Sigmoid colon (tissue), 7 donors: ENCODE results near the gene LHX8. TPM values are rescaled to one million over a fixed set of nuclear protein-coding genes. Genes with fewer than 3 reads are reported as not detected.

ENCODE experiments used
- DNase-seq: peaks from one replicate; pipeline ENCODE4 v3.0.0-alpha.2; 2019
- H3K27ac ChIP-seq, 4 donors: fragments of 200-600 bp; sonication (generic); one replicate each; pipeline ENCODE4 v1.5.1; 2016 to 2019; ENCODE audit warnings: mild to moderate bottlenecking in 1 of 4
- H3K27me3 ChIP-seq, 3 donors: fragments of 200-600 bp; sonication (generic); one replicate each; pipeline ENCODE4 v1.5.1; 2019; ENCODE audit warnings: mild to moderate bottlenecking in 1 of 3
- H3K36me3 ChIP-seq, 4 donors: fragments of 200-600 bp; sonication (generic); one replicate each; pipeline ENCODE4 v1.5.1; 2016 to 2019
- H3K4me1 ChIP-seq, 4 donors: fragments of 200-600 bp; sonication (generic); one replicate each; pipeline ENCODE4 v1.5.1; 2017 to 2019
- H3K4me3 ChIP-seq, 4 donors: fragments of 200-600 bp; sonication (generic); one replicate each; pipeline ENCODE4 v1.5.1; 2017 to 2019; ENCODE audit warnings: mild to moderate bottlenecking in 2 of 4, moderate library complexity in 1 of 4
- H3K9me3 ChIP-seq, 4 donors: fragments of 200-600 bp in 3 of 4; sonication (generic) in 3 of 4; one replicate each; pipeline versions ENCODE4 v1.5.1 to v1.6.1; 2013 to 2019
- CTCF ChIP-seq, 4 experiments: fragments of 450-650 bp in 3 of 4; fragments of 200-600 bp in 1 of 4; IDR thresholded peaks; one replicate each; pipeline ENCODE4 v1.5.1; 2016 to 2019; ENCODE audit warnings: antibody characterized with exemption in 4 of 4, mild to moderate bottlenecking in 3 of 4, moderate library complexity in 2 of 4
- EP300 ChIP-seq, 4 donors: sonication (generic); formaldehyde crosslinking; IDR thresholded peaks; one replicate each; pipeline ENCODE4 v1.6.1; 2017; ENCODE audit warnings: antibody characterized with exemption in 4 of 4
- POLR2A ChIP-seq, 2 donors: fragments of 450-650 bp; IDR thresholded peaks; one replicate each; pipeline ENCODE4 v1.6.1; 2016; ENCODE audit warnings: antibody characterized with exemption in 2 of 2, mild to moderate bottlenecking in 2 of 2, moderate library complexity in 2 of 2
- POLR2AphosphoS5 ChIP-seq, 4 donors: sonication (generic); formaldehyde crosslinking; IDR thresholded peaks; one replicate each; pipeline ENCODE4 v1.6.1; 2017; ENCODE audit warnings: antibody characterized with exemption in 4 of 4
- whole genome bisulfite sequencing, 2 donors: extraction: QIAGEN DNeasy Blood & Tissue Kit; methylation state at CpG; one replicate each; pipeline ENCODE4 v1.1.7; 2013; 5-methylcytosine and 5-hydroxymethylcytosine counted together
- intact Hi-C: fragments of 100-400 bp; cut with DNase I; formaldehyde crosslinking; loops from one replicate; pipeline ENCODE4 v1.15.1; 2023
- polyA plus RNA-seq, 3 donors: library from polyadenylated mRNA; stranded (reverse); fragments of 200-250 nt; gene quantifications; one replicate each; pipeline ENCODE4 v1.2.3, GENCODE V29; 2013
- total RNA-seq, 4 donors: library from RNA; depleted of rRNA; stranded (reverse); fragments of >200 nt; gene quantifications; one replicate each; pipeline ENCODE4 v1.1.0, GENCODE V29; 2016
- donor health status: healthy with polysubstance abuse.
- donor health status: Bipolar disorder and iron deficiency.
- donor health status: healthy.

LHX8 gene
- total and polyA plus RNA-seq, 7 donors = not detected

GRCh38 chr1:75165264-75165663, 31.1 kb downstream of the LHX8 start:
- Histone ChIP-seq H3K36me3 (no peaks in the 10 kb centered on the region), H3K9me3 (no peaks in the 10 kb centered on the region), H3K4me3 (no peak overlapping the region), H3K4me1 (no peaks in the 10 kb centered on the region), H3K27me3 (peaks cover 0 to 5% (median 0%) of the 10 kb centered on the region in 3 donors), H3K27ac (no peak overlapping the region)
- intact Hi-C loops = no loop called here
- no peak for DNase-seq
- TF ChIP-seq CTCF (IDR thresholded peaks at IDR 0.05) (no peak), POLR2AphosphoS5 (IDR thresholded peaks at IDR 0.05) (no peak), POLR2A (IDR thresholded peaks at IDR 0.05) (no peak), EP300 (IDR thresholded peaks at IDR 0.05) (no peak)

- no peak overlapping the region for H3K4me3 ChIP-seq
- TF ChIP-seq CTCF (IDR thresholded peaks at IDR 0.05) = no peak
- TF ChIP-seq POLR2AphosphoS5 (IDR thresholded peaks at IDR 0.05) = no peak
- TF ChIP-seq EP300 (IDR thresholded peaks at IDR 0.05) = no peak
- H3K4me1 ChIP-seq = no peaks in the 10 kb centered on the region
- peaks cover 0 to 5% (median 0%) of the 10 kb centered on the region in 3 donors for H3K27me3 ChIP-seq
- intact Hi-C loops = no loop called here
- H3K9me3 ChIP-seq = no peaks in the 10 kb centered on the region
- DNase-seq = no peak
- H3K27ac ChIP-seq = no peak overlapping the region
- 75 to 83% methylated on average over 4 of the region's 4 CpGs for WGBS, 2 donors
- no peaks in the 10 kb centered on the region for H3K36me3 ChIP-seq
Observed at GRCh38 chr1:75166821-75167220, 32.6 kb downstream of the LHX8 start.

GRCh38 chr1:75170011-75170410, 35.8 kb downstream of the LHX8 start:
- WGBS, 2 donors = 80 to 91% methylated on average over 2 of the region's 2 CpGs
- TF ChIP-seq POLR2A (IDR thresholded peaks at IDR 0.05) (no peak), POLR2AphosphoS5 (IDR thresholded peaks at IDR 0.05) (no peak), EP300 (IDR thresholded peaks at IDR 0.05) (no peak), CTCF (IDR thresholded peaks at IDR 0.05) (no peak)
- Histone ChIP-seq H3K9me3 (no peaks in the 10 kb centered on the region), H3K4me1 (no peaks in the 10 kb centered on the region), H3K27ac (no peak overlapping the region), H3K36me3 (no peaks in the 10 kb centered on the region), H3K4me3 (no peak overlapping the region), H3K27me3 (peaks cover 0 to 5% (median 0%) of the 10 kb centered on the region in 3 donors)
- intact Hi-C loops = no loop called here
- no peak for DNase-seq

- Histone ChIP-seq H3K27ac (no peak overlapping the region), H3K36me3 (no peaks in the 10 kb centered on the region), H3K4me3 (no peak overlapping the region), H3K27me3 (peaks cover 0 to 5% (median 0%) of the 10 kb centered on the region in 3 donors), H3K9me3 (no peaks in the 10 kb centered on the region), H3K4me1 (no peaks in the 10 kb centered on the region)
- DNase-seq = no peak
- WGBS, 2 donors = 46 to 66% methylated on average over 2 of the region's 2 CpGs
- intact Hi-C loops = no loop called here
- TF ChIP-seq EP300 (IDR thresholded peaks at IDR 0.05) (no peak), CTCF (IDR thresholded peaks at IDR 0.05) (no peak), POLR2AphosphoS5 (IDR thresholded peaks at IDR 0.05) (no peak), POLR2A (IDR thresholded peaks at IDR 0.05) (no peak)
Observed at GRCh38 chr1:75170981-75171380, 36.8 kb downstream of the LHX8 start.

- no peaks in the 10 kb centered on the region for H3K27me3 ChIP-seq
- H3K4me1 ChIP-seq = no peaks in the 10 kb centered on the region
- no peak overlapping the region for H3K27ac ChIP-seq
- no peaks in the 10 kb centered on the region for H3K36me3 ChIP-seq
- no peaks in the 10 kb centered on the region for H3K9me3 ChIP-seq
- intact Hi-C loops = no loop called here
- DNase-seq = no peak
- no peak overlapping the region for H3K4me3 ChIP-seq
- TF ChIP-seq EP300 (IDR thresholded peaks at IDR 0.05) (no peak), POLR2AphosphoS5 (IDR thresholded peaks at IDR 0.05) (no peak), CTCF (IDR thresholded peaks at IDR 0.05) (no peak), POLR2A (IDR thresholded peaks at IDR 0.05) (no peak)
- WGBS, 2 donors = 72 to 85% methylated on average over 1 of the region's 1 CpG
Observed at GRCh38 chr1:75171876-75172275, 37.7 kb downstream of the LHX8 start.
